Effector memory CD4-positive, alpha-beta T cell (primary cell): ENCODE results near the gene RPL27.
A peak's percentile ranks its signal among the peaks of the same experiment; 100 is the strongest.

ENCODE experiments used
- DNase-seq, 3 donors: peaks; one replicate each; pipeline ENCODE4 v3.0.0-alpha.2; 2020
- H3K27ac ChIP-seq: 2 replicates; pipeline ENCODE4 v1.7.0; 2013; ENCODE audit warnings: mild to moderate bottlenecking, low read length, moderate library complexity; ENCODE audit not compliant: insufficient read depth, poor library complexity, severe bottlenecking
- H3K27me3 ChIP-seq: replicated peaks from 2 replicates; pipeline ENCODE4 v1.7.0; 2013; ENCODE audit warnings: mild to moderate bottlenecking, low read length; ENCODE audit not compliant: insufficient read depth, control insufficient read depth, poor library complexity, severe bottlenecking
- H3K36me3 ChIP-seq: 2 replicates; pipeline ENCODE4 v1.7.0; 2013; ENCODE audit warnings: mild to moderate bottlenecking, low read length, moderate library complexity; ENCODE audit not compliant: control insufficient read depth, insufficient read depth
- H3K4me1 ChIP-seq: 2 replicates; pipeline ENCODE4 v1.7.0; 2013; ENCODE audit warnings: low read length, mild to moderate bottlenecking; ENCODE audit not compliant: control insufficient read depth, insufficient read depth, poor library complexity, severe bottlenecking
- H3K4me3 ChIP-seq: 2 replicates; pipeline ENCODE4 v1.7.0; 2013; ENCODE audit warnings: low read length, low read depth, mild to moderate bottlenecking; ENCODE audit not compliant: insufficient read depth, poor library complexity, severe bottlenecking
- H3K9me3 ChIP-seq: 2 replicates; pipeline ENCODE4 v1.7.0; 2013; ENCODE audit warnings: mild to moderate bottlenecking, low read length, moderate library complexity; ENCODE audit not compliant: control insufficient read depth

Gene RPL27

DNA sequence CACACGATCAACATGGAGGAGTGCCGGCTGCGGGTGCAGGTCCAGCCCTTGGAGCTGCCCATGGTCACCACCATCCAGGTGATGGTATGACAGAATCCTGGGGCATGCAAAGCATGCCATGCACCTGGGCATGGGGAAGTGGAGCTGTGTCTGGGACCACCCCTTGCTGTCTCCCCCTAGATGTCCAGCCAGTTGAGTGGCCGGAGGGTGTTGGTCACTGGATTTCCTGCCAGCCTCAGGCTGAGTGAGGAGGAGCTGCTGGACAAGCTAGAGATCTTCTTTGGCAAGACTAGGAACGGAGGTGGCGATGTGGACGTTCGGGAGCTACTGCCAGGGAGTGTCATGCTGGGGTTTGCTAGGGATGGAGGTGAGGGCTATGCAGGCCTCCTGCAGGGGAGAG, 15.1 kb downstream of the RPL27 start:
- DNase-seq: no peak
- Histone ChIP-seq H3K36me3 (peaks cover 21% of the 10 kb centered on the region), H3K4me1 (no peaks in the 10 kb centered on the region), H3K9me3 (no peaks in the 10 kb centered on the region), H3K27me3 (no peaks in the 10 kb centered on the region), H3K4me3 (no peak overlapping the region), H3K27ac (no peak overlapping the region)

DNA sequence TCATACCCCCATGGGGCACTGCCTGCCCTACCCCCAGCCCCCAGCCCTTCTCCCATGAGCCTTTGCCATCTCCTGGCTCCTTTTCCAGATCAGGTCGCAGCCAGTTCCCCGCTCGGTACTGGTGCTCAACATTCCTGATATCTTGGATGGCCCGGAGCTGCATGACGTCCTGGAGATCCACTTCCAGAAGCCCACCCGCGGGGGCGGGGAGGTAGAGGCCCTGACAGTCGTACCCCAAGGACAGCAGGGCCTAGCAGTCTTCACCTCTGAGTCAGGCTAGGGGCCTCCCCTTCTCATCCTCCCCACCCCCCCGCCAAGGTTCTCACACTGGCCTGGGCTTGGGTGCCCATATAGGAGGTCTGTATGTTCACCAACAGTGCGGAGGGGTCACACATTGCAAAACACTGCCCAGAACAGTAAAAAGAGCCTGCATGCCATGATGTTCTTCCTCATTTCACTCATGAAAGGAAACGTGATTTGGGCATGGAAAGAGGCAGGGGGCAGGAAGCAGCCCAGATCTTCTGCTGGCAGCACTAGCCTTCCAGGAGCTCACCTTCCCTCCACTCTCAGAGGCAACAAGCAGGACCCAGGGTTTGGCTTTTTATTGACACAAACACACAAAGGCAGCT, 15.9 kb downstream of the RPL27 start:
- H3K36me3 ChIP-seq: peaks cover 21% of the 10 kb centered on the region
- H3K27me3 ChIP-seq: no peaks in the 10 kb centered on the region
- DNase-seq: no peak
- no peak overlapping the region for H3K4me3 ChIP-seq
- H3K4me1 ChIP-seq: peaks cover 7% of the 10 kb centered on the region
- H3K27ac ChIP-seq: no peak overlapping the region
- no peaks in the 10 kb centered on the region for H3K9me3 ChIP-seq

DNA sequence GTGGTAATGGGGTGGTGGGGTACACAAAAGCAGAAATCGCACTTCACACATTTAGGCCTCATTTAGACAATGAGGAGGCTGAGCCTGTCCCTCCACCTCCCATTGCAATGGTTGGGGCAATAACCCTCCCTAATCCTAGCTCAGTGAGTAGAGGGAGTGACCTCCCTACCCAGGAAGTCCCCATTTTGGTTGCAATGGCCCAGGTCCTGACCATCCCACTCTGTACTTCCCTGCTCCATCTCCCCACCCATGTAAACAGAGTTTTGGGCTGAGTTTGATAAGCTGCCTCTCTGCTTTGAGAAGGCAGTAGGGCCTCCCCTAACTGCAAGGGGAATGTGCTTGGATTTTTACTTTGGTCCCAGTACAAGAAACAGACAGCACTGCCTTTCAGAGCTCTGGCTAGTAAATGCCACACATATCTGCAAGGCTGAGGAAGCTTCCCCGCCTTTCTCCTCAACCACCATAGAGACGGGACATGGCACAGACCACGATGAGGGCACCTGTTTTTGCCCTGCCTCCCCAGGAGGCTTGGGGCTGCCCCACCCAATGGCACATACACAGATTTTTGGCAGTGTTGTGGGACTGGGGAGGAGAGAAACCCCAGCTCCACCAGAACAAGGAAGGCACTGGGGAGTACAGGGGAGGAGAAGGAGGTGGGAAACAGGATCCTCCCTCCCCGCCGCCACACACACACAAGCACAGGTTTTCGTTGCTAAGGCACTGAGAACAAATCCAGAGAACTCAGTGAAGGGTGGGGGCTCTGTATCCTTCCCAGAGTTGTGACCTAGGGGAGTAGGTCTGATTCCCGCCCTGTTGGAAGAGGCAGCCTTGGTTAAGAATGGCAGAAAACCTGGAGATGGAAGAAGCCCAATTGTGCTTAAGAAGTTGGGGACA, 16.7 kb downstream of the RPL27 start:
- Histone ChIP-seq H3K9me3 (no peaks in the 10 kb centered on the region), H3K4me1 (peaks cover 7% of the 10 kb centered on the region), H3K27ac (no peak overlapping the region), H3K36me3 (peaks cover 21% of the 10 kb centered on the region), H3K27me3 (no peaks in the 10 kb centered on the region), H3K4me3 (no peak overlapping the region)
- no peak for DNase-seq

DNA sequence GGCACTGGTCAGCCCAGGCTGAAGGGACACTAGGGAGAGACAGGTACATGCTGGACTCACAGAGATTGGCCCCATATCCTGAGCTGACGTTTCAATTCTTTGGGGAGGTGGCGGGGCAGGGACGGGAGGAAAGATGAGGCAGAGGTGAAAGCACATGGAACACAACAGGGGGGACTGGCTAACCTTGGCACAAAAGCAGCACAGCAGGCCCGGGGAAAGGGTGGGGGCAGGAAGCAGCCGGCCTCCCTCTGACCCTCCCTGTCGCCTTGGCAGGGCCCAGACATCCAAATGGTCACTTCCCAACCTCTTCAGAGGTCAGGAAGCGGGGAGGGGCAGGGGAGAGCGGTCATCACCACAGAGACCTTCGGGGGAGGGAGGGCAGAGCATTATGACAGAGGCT, 17.4 kb downstream of the RPL27 start:
- no peak overlapping the region for H3K4me3 ChIP-seq
- H3K27me3 ChIP-seq: no peaks in the 10 kb centered on the region
- peaks cover 21% of the 10 kb centered on the region for H3K36me3 ChIP-seq
- no peak overlapping the region for H3K27ac ChIP-seq
- peaks cover 7% of the 10 kb centered on the region for H3K4me1 ChIP-seq
- no peak for DNase-seq
- H3K9me3 ChIP-seq: no peaks in the 10 kb centered on the region

DNA sequence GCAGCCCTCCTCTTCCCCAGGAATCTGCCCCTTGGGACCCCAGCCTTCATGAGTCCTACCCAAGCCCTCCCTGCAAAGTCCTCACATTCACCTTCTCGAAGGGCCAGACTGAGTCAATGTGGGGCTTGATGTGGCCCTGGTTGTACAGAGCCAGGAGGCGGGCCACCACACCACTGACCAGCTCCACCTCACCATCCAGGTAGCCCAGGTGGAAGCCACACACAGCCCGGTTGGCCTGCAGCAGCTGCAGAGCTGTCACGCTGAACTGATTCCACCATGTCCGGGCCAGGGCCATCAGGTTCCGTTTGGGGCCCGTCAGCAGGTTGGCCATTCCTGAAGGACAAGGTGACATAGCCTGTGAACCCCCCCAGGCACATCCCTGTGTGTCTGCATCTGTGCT, 18.0 kb downstream of the RPL27 start:
- H3K4me3 ChIP-seq: no peak overlapping the region
- no peaks in the 10 kb centered on the region for H3K9me3 ChIP-seq
- no peak overlapping the region for H3K27ac ChIP-seq
- DNase-seq: no peak
- no peaks in the 10 kb centered on the region for H3K27me3 ChIP-seq
- H3K4me1 ChIP-seq: peaks cover 7% of the 10 kb centered on the region
- H3K36me3 ChIP-seq: peaks cover 21% of the 10 kb centered on the region

DNA sequence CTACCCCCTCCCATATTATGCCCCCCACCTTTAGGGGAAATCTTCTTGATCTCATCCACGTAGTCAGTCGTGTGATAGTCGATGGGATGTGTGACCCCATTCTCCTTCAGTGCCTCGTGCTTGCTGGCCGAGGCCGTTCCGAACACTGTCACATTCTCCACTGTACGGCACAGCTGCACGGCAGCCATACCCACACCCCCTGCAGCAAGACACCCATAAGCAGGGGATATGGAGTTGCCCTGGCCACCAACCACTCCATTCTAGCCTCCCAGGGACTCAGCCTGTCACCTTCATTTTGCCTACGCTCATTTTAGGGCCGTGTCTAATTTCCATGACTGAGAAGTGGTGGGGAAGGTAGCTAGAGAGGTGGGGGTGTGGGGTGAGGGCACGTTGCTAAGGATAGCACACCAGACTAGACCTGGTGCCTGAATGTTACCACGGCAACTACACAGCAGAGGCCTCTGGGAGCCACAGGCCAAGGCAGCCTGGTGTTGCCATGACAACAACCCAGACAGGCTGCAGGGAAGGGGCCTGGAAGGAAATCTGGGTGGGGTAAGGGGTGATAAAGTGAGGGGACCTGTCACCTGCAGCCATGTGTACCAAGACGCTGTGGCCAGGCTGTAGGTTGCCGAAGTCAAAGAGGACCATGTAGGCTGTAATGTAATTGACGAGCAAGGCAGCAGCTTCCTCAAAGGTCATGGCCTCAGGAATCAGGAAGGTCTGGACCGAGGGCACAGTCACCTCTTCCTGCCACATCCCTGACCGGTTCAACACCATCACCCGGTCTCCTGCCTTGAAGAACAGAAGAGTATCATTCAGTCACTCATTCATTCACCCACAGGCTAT, 20.0 kb downstream of the RPL27 start:
- peak; percentile 29 to 53 (median 37) for DNase-seq
- no peak overlapping the region for H3K4me3 ChIP-seq
- H3K9me3 ChIP-seq: no peaks in the 10 kb centered on the region
- peak overlapping the region; percentile 31 for H3K27ac ChIP-seq
- H3K27me3 ChIP-seq: no peaks in the 10 kb centered on the region
- peaks cover 14% of the 10 kb centered on the region for H3K36me3 ChIP-seq
- H3K4me1 ChIP-seq: peaks cover 7% of the 10 kb centered on the region

DNA sequence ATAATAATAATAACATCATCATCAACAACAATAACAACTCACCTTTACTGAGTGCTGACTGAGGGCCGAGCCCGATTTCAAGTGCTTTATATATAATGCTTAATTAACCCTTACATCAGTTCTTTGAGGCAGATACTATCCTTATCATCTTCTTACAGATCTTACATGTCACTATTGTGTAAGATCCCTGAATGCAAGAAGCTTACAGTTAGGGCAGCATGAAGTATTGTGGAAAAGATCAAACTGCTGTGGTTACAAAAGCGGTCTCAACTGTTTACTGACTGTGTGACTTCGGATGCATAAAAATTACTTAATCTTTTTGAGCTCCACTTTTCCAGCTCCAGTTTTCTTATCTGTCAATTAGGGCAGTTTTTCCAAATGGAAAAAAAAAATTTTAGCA, 20.7 kb downstream of the RPL27 start:
- Histone ChIP-seq H3K27ac (peak overlapping the region; percentile 15), H3K4me1 (peaks cover 9% of the 10 kb centered on the region), H3K4me3 (no peak overlapping the region), H3K36me3 (peaks cover 7% of the 10 kb centered on the region), H3K9me3 (no peaks in the 10 kb centered on the region), H3K27me3 (no peaks in the 10 kb centered on the region)
- DNase-seq: no peak

DNA sequence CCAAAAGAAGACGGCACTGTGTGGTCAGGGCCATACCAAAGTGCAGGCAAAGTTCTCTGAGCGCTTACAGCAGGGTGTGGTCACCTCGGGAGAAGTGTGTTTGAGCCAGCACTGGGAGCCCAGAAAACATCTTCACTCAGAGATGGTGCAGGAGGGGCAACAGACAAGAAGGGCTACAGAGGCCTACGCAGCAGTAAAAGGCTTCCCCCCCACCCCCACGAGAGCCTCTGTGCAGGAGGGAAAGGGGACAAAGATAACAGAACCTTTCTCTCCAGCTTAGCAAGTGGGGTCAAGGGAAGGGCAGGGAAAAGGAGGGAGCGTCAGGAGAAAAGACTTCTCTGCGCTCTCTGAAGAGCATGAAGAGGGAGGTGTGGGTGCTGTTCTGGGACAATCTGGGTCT, 21.2 kb downstream of the RPL27 start:
- peaks cover 3% of the 10 kb centered on the region for H3K36me3 ChIP-seq
- no peaks in the 10 kb centered on the region for H3K27me3 ChIP-seq
- H3K4me3 ChIP-seq: no peak overlapping the region
- H3K4me1 ChIP-seq: peaks cover 12% of the 10 kb centered on the region
- peak overlapping the region; percentile 15 for H3K27ac ChIP-seq
- no peak for DNase-seq
- no peaks in the 10 kb centered on the region for H3K9me3 ChIP-seq

DNA sequence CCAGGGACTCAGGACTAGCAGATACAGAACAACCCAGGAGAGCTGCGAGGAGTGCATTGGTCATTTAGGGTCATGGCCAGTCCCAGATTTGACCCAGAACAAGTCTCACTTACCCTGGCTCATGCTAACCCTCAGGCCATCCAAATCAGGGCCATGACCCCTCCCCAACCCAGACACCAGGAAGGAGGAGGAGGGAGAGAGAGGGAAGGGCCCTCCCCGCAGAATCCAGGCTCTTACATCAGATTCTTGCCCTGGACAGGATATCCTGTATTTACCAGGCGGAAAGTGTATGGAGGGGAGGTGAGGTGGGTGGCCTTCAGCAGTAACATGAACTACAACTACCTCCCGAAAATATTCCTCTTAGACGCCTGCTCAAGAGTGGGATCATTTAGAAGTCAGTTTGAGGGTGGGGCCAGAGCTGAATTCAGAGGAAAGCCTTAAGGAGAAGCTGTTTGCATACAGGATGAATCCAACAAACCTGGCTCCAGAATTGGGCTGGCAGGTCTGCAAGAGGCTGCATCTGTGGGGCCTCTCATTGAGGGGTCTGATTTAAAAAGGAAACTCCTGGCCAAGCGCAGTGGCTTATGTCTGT, 21.9 kb downstream of the RPL27 start:
- H3K27ac ChIP-seq: peak overlapping the region; percentile 15
- no peak overlapping the region for H3K4me3 ChIP-seq

More for the DNA sequence above, 21.9 kb downstream of the RPL27 start:
- DNase-seq: no peak
- H3K4me1 ChIP-seq: peaks cover 17% of the 10 kb centered on the region
- H3K36me3 ChIP-seq: no peaks in the 10 kb centered on the region
- H3K27me3 ChIP-seq: no peaks in the 10 kb centered on the region
- H3K9me3 ChIP-seq: no peaks in the 10 kb centered on the region
